Kidney (tissue), 14 donors: ENCODE data around the gene SCAMP1. TPM values are rescaled to one million over a fixed set of nuclear protein-coding genes. Genes with fewer than 3 reads are reported as not detected.

ENCODE experiments used
- DNase-seq, 5 donors: peaks; one replicate each; pipeline ENCODE4 v3.0.0-alpha.2; 2013 to 2020
- FAIRE-seq: peaks from 2 replicates; lab custom pipeline; 2012; peaks lifted over from hg19 to GRCh38; lab: Jason Lieb, UNC
- H3K27ac ChIP-seq, 2 donors: one replicate each; pipeline ENCODE4 v1.7.0; 2013; ENCODE audit warnings: low read depth in 2 of 2, low read length in 2 of 2, inconsistent platforms in 1 of 2
- H3K27me3 ChIP-seq: one replicate; pipeline ENCODE4 v1.7.1; 2013; ENCODE audit warnings: low read length, inconsistent platforms; ENCODE audit not compliant: control insufficient read depth, insufficient read depth
- H3K36me3 ChIP-seq, 3 donors: one replicate each; pipeline versions ENCODE4 v1.7.0 to v1.7.1; 2013; ENCODE audit warnings: low read length in 3 of 3, control low read depth in 1 of 3, inconsistent platforms in 1 of 3; ENCODE audit not compliant: insufficient read depth in 3 of 3, control insufficient read depth in 2 of 3
- H3K4me1 ChIP-seq, 3 donors: one replicate each; pipeline versions ENCODE4 v1.7.0 to v1.7.1; 2013; ENCODE audit warnings: low read length in 3 of 3, inconsistent platforms in 1 of 3, low read depth in 1 of 3; ENCODE audit not compliant: control insufficient read depth in 2 of 3, insufficient read depth in 2 of 3
- H3K4me3 ChIP-seq, 3 donors: one replicate each; pipeline versions ENCODE4 v1.7.0 to v1.8.1; 2013; ENCODE audit warnings: low read length in 3 of 3, control low read depth in 1 of 3, inconsistent platforms in 1 of 3
- H3K9ac ChIP-seq, 3 donors: one replicate each; pipeline versions ENCODE4 v1.7.0 to v1.7.1; 2013; ENCODE audit warnings: low read length in 3 of 3, control low read depth in 1 of 3, inconsistent platforms in 1 of 3
- H3K9me3 ChIP-seq, 3 donors: one replicate each; pipeline versions ENCODE4 v1.7.0 to v1.7.1; 2013; ENCODE audit warnings: low read length in 3 of 3, control low read depth in 1 of 3, inconsistent platforms in 1 of 3; ENCODE audit not compliant: control insufficient read depth in 2 of 3, insufficient read depth in 1 of 3
- CTCF ChIP-seq: IDR thresholded peaks from 3 replicates; pipeline ENCODE4 v1.5.1; 2012; ENCODE audit warnings: mild to moderate bottlenecking, moderate library complexity, borderline replicate concordance; ENCODE audit not compliant: insufficient read depth; ENCODE audit errors: extremely low read depth
- intact Hi-C: fragments of 100-400 bp; cut with DNase I; formaldehyde crosslinking; loops from one replicate; pipeline ENCODE4 v1.11.1; 2022
- polyA plus RNA-seq: library from polyadenylated mRNA; stranded (reverse); fragments of 350-450 nt; fragmentation: Illumina TruSeq; extraction: RNeasy Lipid Tissue Mini Kit (QIAGEN cat#74804); gene quantifications from one replicate; pipeline ENCODE4 v1.2.3, GENCODE V29; 2014; ENCODE audit warnings: low read depth, low replicate concordance; ENCODE audit not compliant: insufficient read depth
- total RNA-seq: library from RNA; stranded (reverse); fragmentation: NEBNext Ultra II Directional; extraction: Animal tissue kit (Norgen Biotek cat#: 25700); gene quantifications from one replicate; pipeline ENCODE4 v1.2.1, GENCODE V29; 2021
- donor health status: control.
- donor health status: control.
- donor health status: control.
- donor health status: control.
- donor health status: control.
- donor health status: DM: yes; HTN: yes; CAD: no.
- donor health status: Normal renal cell carcinoma (clear cell type).

Gene SCAMP1
- total and polyA plus RNA-seq, 2 donors from 2014 or later: 13.1 to 42.1 TPM

- Histone ChIP-seq H3K27ac (no peak overlapping the region), H3K27me3 (no peaks in the 10 kb centered on the region), H3K4me3 (no peak overlapping the region), H3K9me3 (no peaks in the 10 kb centered on the region), H3K36me3 (no peaks in the 10 kb centered on the region), H3K9ac (no peak overlapping the region), H3K4me1 (peaks cover 0 to 3% (median 2%) of the 10 kb centered on the region in 3 donors)
- no peak for FAIRE-seq
- no peak for DNase-seq
- no peak for TF ChIP-seq CTCF
- intact Hi-C loops: no loop called here
Measured at GRCh38 chr5:78513441-78513840, 153.0 kb downstream of the SCAMP1 start.

- H3K9ac ChIP-seq: no peak overlapping the region
- no peak overlapping the region for H3K27ac ChIP-seq
- no peaks in the 10 kb centered on the region for H3K27me3 ChIP-seq
- peaks cover 0 to 3% (median 0%) of the 10 kb centered on the region in 3 donors for H3K4me1 ChIP-seq
- FAIRE-seq (no peak), DNase-seq (no peak)
- H3K9me3 ChIP-seq: no peaks in the 10 kb centered on the region
- no peak overlapping the region for H3K4me3 ChIP-seq
- no peak for TF ChIP-seq CTCF
- H3K36me3 ChIP-seq: no peaks in the 10 kb centered on the region
- intact Hi-C loops: no loop called here
Measured at GRCh38 chr5:78514427-78515330, 154.3 kb downstream of the SCAMP1 start.

DNA sequence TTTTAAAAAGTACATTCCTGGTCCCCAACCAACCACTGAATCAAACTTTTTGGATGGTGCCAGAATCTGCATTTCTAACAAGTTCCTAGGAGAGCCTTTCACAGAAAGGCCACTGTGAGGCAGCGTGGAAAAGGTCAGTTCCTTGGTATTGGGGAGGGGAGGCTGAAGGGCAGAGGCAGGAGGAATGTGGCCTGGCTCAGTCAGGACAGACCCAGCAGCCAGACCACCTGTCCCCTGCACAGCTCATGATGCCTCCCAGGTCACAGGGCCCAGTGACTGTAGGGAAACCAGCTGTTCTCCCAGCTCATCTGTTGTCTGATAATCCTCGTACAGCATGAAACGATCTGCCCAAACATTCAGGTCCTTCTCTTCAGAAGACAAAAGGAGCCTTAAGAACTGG lies 155.3 kb downstream of the SCAMP1 start:
- TF ChIP-seq CTCF: no peak
- Histone ChIP-seq H3K4me3 (no peak overlapping the region), H3K36me3 (no peaks in the 10 kb centered on the region), H3K9ac (no peak overlapping the region), H3K27ac (no peak overlapping the region), H3K4me1 (no peaks in the 10 kb centered on the region), H3K9me3 (no peaks in the 10 kb centered on the region), H3K27me3 (no peaks in the 10 kb centered on the region)
- FAIRE-seq (no peak), DNase-seq (no peak)
- intact Hi-C loops: no loop called here
